Measurements from ENCODE around the gene POMGNT2. TPM values are rescaled to one million over a fixed set of nuclear protein-coding genes. Genes with fewer than 3 reads are reported as not detected.

The POMGNT2 gene
- total and polyA plus RNA-seq, 2 of the 8 experiments (the other 6 are each of a cell fraction or from before 2014, with no cell fraction given): 13.6 to 35.7 TPM

- Histone ChIP-seq H4K5ac (ENCODE audit: insufficient read length, low read depth, low read length) (no peak overlapping the region), H3K56ac (replicated peaks; ENCODE audit: insufficient read length, low read depth, low read length) (no peak overlapping the region), H3K9me3 (ENCODE audit: insufficient read depth in 2 of 2, low read depth in 1 of 2, low read length in 1 of 2) (no peaks in the 10 kb centered on the region), H2AK5ac (ENCODE audit: low read depth, low read length) (no peak overlapping the region), H3K27ac (ENCODE audit: low read depth, low read length) (no peak overlapping the region), H3K18ac (ENCODE audit: extremely low read depth, low read length) (no peak overlapping the region), H2AFZ (ENCODE audit: low read length) (no peak overlapping the region), H4K20me1 (replicated peaks in 1 of 2; ENCODE audit: control insufficient read depth in 1 of 2, insufficient read depth in 2 of 2, low read length in 2 of 2) (no peaks in the 10 kb centered on the region), H3K79me2 (ENCODE audit: control insufficient read depth in 1 of 2, insufficient read depth in 2 of 2, low read length in 2 of 2) (no peaks in the 10 kb centered on the region), H3K27me3 (replicated peaks in 1 of 4; ENCODE audit: control insufficient read depth in 3 of 4, extremely low read depth in 1 of 4, insufficient read depth in 3 of 4, low read length in 3 of 4) (no peaks in the 10 kb centered on the region), H2BK12ac (ENCODE audit: low read depth, low read length) (no peak overlapping the region), H2BK20ac (ENCODE audit: low read length) (no peak overlapping the region), H2BK5ac (ENCODE audit: low read depth, low read length) (no peak overlapping the region), H2BK120ac (replicated peaks; ENCODE audit: low read depth, low read length) (no peak overlapping the region), H4K8ac (ENCODE audit: extremely low read depth, insufficient read depth, low read length) (no peak overlapping the region), H3K4me1 (replicated peaks in 1 of 4; ENCODE audit: control insufficient read depth in 3 of 4, insufficient read depth in 4 of 4, low read length in 3 of 4) (peaks cover 0 to 6% (median 1%) of the 10 kb centered on the region in 4 experiments; a peak in 4 of 7 replicates), H3K79me1 (ENCODE audit: low read depth, low read length) (no peaks in the 10 kb centered on the region), H3K4ac (replicated peaks; ENCODE audit: insufficient read length, low read depth, low read length) (no peak overlapping the region), H3K14ac (ENCODE audit: insufficient read length) (no peak overlapping the region), H3K9ac (replicated peaks in 1 of 4; ENCODE audit: extremely low read depth in 1 of 4, low read depth in 3 of 4, low read length in 3 of 4) (no peak overlapping the region), H3K36me3 (ENCODE audit: control insufficient read depth in 2 of 4, insufficient read depth in 4 of 4, low read length in 3 of 4) (no peaks in the 10 kb centered on the region), H4K91ac (replicated peaks; ENCODE audit: insufficient read length, low read length) (no peak overlapping the region), H3K23ac (ENCODE audit: insufficient read length) (no peak overlapping the region), H2BK15ac (ENCODE audit: low read length) (no peak overlapping the region), H3K4me3 (ENCODE audit: extremely low read depth in 1 of 4, insufficient read depth in 2 of 4, low read depth in 3 of 4, low read length in 4 of 4) (no peak overlapping the region), H3K4me2 (ENCODE audit: insufficient read depth in 1 of 2, low read depth in 2 of 2, low read length in 2 of 2) (no peak overlapping the region), H3K23me2 (ENCODE audit: low read depth, low read length) (no peaks in the 10 kb centered on the region)
- FAIRE-seq: no peak
- DNase-seq (ENCODE audit: low read depth in 1 of 2, low spot score in 2 of 2): no peak
- ChIA-PET POLR2A (ENCODE audit: partially characterized antibody) (no interaction called here), CTCF (ENCODE audit: partially characterized antibody) (interaction anchor here (0.9 kb wide), 1 partner anchor 9 kb away, joined by 3 read pairs; no protein-coding TSS in a partner anchor)
- 92% methylated on average over 1 of the region's 1 CpG; no CpG with 5 or more reads in 1 of the 2 experiments for WGBS, 2 experiments (ENCODE audit: extremely low coverage in 1 of 2, insufficient coverage in 1 of 2, insufficient read length in 1 of 2, insufficient replicate concordance in 2 of 2, low coverage in 1 of 2, low lambda C conversion rate in 2 of 2, missing lambda C conversion rate in 1 of 2)
- TF ChIP-seq TAF7 (optimal IDR thresholded peaks at IDR 0.05; ENCODE audit: borderline replicate concordance, low read depth, low read length): no peak
- no peak for TF ChIP-seq CHD1 (IDR thresholded peaks at IDR 0.05; ENCODE audit: low read depth, low read length)
- no peak for TF ChIP-seq YY1 (IDR thresholded peaks at IDR 0.05; ENCODE audit: low read depth, low read length)
- no peak for TF ChIP-seq TEAD4 (IDR thresholded peaks at IDR 0.05; ENCODE audit: low read depth, low read length)
- no peak for TF ChIP-seq NANOG (IDR thresholded peaks at IDR 0.05; ENCODE audit: insufficient read depth, low read depth, low read length, poor library complexity, severe bottlenecking)
- TF ChIP-seq SP1 (IDR thresholded peaks at IDR 0.05; ENCODE audit: low read depth, low read length): no peak
- TF ChIP-seq ATF2 (IDR thresholded peaks at IDR 0.05; ENCODE audit: low read length): no peak
- no peak for TF ChIP-seq EGR1 (IDR thresholded peaks at IDR 0.05; ENCODE audit: borderline replicate concordance, low read depth, low read length)
- TF ChIP-seq HDAC6 (IDR thresholded peaks at IDR 0.05; ENCODE audit: low read depth, low read length): no peak
- no peak for TF ChIP-seq CBX5 (IDR thresholded peaks at IDR 0.05; ENCODE audit: low read depth, low read length)
- no peak for TF ChIP-seq GTF2F1 (IDR thresholded peaks at IDR 0.05; ENCODE audit: borderline replicate concordance, low read depth, low read length)
- TF ChIP-seq RNF2 (IDR thresholded peaks at IDR 0.05; ENCODE audit: borderline replicate concordance, low read depth, low read length, missing control alignments, poor library complexity, severe bottlenecking): no peak
- no peak for TF ChIP-seq POLR2AphosphoS5 (IDR thresholded peaks at IDR 0.05; ENCODE audit: low read depth, low read length)
Observed at GRCh38 chr3:43146599-43146998, 40.7 kb upstream of the POMGNT2 start.
